ENCODE results near the gene PRODH2. TPM values are rescaled to one million over a fixed set of nuclear protein-coding genes. Genes with fewer than 3 reads are reported as not detected.

Gene PRODH2
- not detected in 2 replicates for total RNA-seq
- polyA plus RNA-seq (2012), result not detected

- DNase-seq (ENCODE audit: low read depth), result no peak
Measured at GRCh38 chr19:35812220-35813042, at the start of gene PRODH2. Gene PRODH2 (minus strand): TSS chr19:35812845. CDS start chr19:35812805, 40 bp downstream.

- no peak for DNase-seq (ENCODE audit: low read depth)
Measured at GRCh38 chr19:35861640-35862160, 49.1 kb upstream of the PRODH2 start.

- DNase-seq (ENCODE audit: low read depth), result no peak
Measured at GRCh38 chr19:35860818-35861639, 48.4 kb upstream of the PRODH2 start.

GRCh38 chr19:35860436-35860817 lies 47.8 kb upstream of the PRODH2 start:
- DNase-seq (ENCODE audit: low read depth), result no peak

- no peak for DNase-seq (ENCODE audit: low read depth)
Measured at GRCh38 chr19:35859414-35859813, 46.8 kb upstream of the PRODH2 start.

- DNase-seq (ENCODE audit: low read depth), result no peak
Measured at GRCh38 chr19:35858311-35858710, 45.7 kb upstream of the PRODH2 start.

GRCh38 chr19:35856546-35857149 lies 44.0 kb upstream of the PRODH2 start, which contains the start of gene KIRREL2:
Gene KIRREL2 (plus strand): TSS chr19:35856911. CDS start chr19:35857120, 209 bp downstream.
- DNase-seq (ENCODE audit: low read depth), result no peak

- no peak for DNase-seq (ENCODE audit: low read depth)
Measured at GRCh38 chr19:35853038-35853756, 40.6 kb upstream of the PRODH2 start.

GRCh38 chr19:35852029-35852780 lies 39.6 kb upstream of the PRODH2 start, which contains the start of gene NPHS1:
Gene NPHS1 (minus strand): TSS chr19:35852504. CDS start chr19:35851837, 667 bp downstream.
- DNase-seq (ENCODE audit: low read depth), result no peak

- no peak for DNase-seq (ENCODE audit: low read depth)
Measured at GRCh38 chr19:35851213-35852028, 38.8 kb upstream of the PRODH2 start.

- no peak for DNase-seq (ENCODE audit: low read depth)
Measured at GRCh38 chr19:35848919-35849505, 36.4 kb upstream of the PRODH2 start.

GRCh38 chr19:35848486-35848885 lies 35.8 kb upstream of the PRODH2 start:
- DNase-seq (ENCODE audit: low read depth), result no peak

- DNase-seq (ENCODE audit: low read depth), result no peak
Measured at GRCh38 chr19:35847911-35848310, 35.3 kb upstream of the PRODH2 start.

- no peak for DNase-seq (ENCODE audit: low read depth)
Measured at GRCh38 chr19:35846038-35846668, 33.5 kb upstream of the PRODH2 start.

- no peak for DNase-seq (ENCODE audit: low read depth)
Measured at GRCh38 chr19:35845215-35846037, 32.8 kb upstream of the PRODH2 start.

GRCh38 chr19:35844482-35845214 lies 32.0 kb upstream of the PRODH2 start:
- no peak for DNase-seq (ENCODE audit: low read depth)

Measured in myocyte (in vitro differentiated cells).